GM10248 (cell line): ENCODE measurements around the gene OSBPL6.

Source experiments
- CTCF ChIA-PET: fragments of 300-600 bp; sonication (Branson Sonifier 250); formaldehyde crosslinking; extraction: SDS; loops from one replicate; lab custom pipeline; 2021; ENCODE audit warnings: antibody characterized with exemption; lab: Yijun Ruan, JAX
- POLR2A ChIA-PET: fragments of 350-650 bp; sonication (Branson Sonifier 250); formaldehyde crosslinking; extraction: SDS; loops from one replicate; lab custom pipeline; 2020; ENCODE audit warnings: antibody characterized with exemption; lab: Yijun Ruan, JAX
- DNase-seq: peaks from one replicate; pipeline ENCODE4 v3.0.0; 2012; ENCODE audit errors: extremely low spot score
- CTCF ChIP-seq: IDR thresholded peaks from 2 replicates; pipeline ENCODE4 v1.5.1; 2012; ENCODE audit warnings: mild to moderate bottlenecking, low read depth; ENCODE audit errors: extremely low read depth, missing control alignments, control extremely low read depth

OSBPL6 gene

DNA sequence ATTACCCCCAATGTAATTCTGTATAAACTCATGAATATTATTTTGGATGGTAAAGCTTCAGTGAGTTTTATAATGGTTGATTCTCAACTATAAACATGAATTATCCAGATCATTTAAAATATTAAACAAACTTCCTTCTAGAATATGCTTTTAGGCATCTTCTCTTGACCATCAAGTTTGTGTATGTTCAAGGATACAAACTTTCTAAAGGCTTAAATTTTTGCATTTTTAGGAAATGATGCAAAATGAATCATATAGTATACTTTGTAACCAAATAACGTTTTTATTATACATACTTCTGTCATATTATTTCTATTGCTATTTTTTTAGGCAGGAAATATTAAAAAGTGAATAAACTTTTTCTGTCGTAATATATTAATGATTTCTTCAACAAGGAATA, 62.8 kb downstream of the OSBPL6 start:
- POLR2A ChIA-PET = no interaction called here
- CTCF ChIA-PET = interaction anchor here (1.0 to 2.1 kb wide), 2 partner anchors 8 to 34 kb away, joined by 3 to 6 read pairs; no protein-coding TSS in a partner anchor
- DNase-seq = no peak
- TF ChIP-seq CTCF = no peak

DNA sequence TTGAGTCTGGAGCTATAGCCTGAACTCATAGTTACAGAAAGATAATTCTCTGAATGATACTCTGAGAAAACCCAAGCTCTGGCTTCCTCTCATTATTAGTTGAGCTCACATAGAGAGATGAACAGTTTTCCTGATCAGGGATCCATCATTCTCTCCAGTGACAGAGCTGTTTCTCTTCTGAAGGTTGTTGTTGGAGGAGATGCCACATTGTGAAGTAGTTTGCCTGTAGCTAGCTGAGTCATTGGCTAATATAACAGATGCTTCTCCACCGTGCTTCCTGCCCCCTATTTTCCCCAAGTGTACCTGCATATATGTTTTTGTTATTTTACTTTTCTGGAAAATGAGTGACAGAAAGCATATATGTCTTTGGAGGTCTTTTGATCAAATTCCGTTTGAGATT, 64.6 kb downstream of the OSBPL6 start:
- POLR2A ChIA-PET = no interaction called here
- CTCF ChIA-PET = no interaction called here
- no peak for TF ChIP-seq CTCF
- no peak for DNase-seq

GRCh38 chr2:178263159-178263860, 69.0 kb downstream of the OSBPL6 start:
- no peak for DNase-seq
- TF ChIP-seq CTCF = no peak
- CTCF ChIA-PET = interaction anchor here (1.5 kb wide), 1 partner anchor 42 kb away, joined by 3 read pairs; no protein-coding TSS in a partner anchor
- POLR2A ChIA-PET = no interaction called here

GRCh38 chr2:178264211-178264610, 69.9 kb downstream of the OSBPL6 start:
- DNase-seq = no peak
- TF ChIP-seq CTCF = no peak
- ChIA-PET POLR2A (no interaction called here), CTCF (interaction anchor here (1.5 to 2.3 kb wide), 2 partner anchors 8 to 43 kb away, joined by 3 to 6 read pairs; no protein-coding TSS in a partner anchor)

- TF ChIP-seq CTCF = no peak
- POLR2A ChIA-PET = no interaction called here
- no peak for DNase-seq
- CTCF ChIA-PET = interaction anchor here (1.3 to 2.3 kb wide), 3 partner anchors 9 to 20 kb away, joined by 3 to 6 read pairs (median 4); no protein-coding TSS in a partner anchor
These were observed 71.5 kb downstream of the OSBPL6 start for GRCh38 chr2:178265851-178266250.

DNA sequence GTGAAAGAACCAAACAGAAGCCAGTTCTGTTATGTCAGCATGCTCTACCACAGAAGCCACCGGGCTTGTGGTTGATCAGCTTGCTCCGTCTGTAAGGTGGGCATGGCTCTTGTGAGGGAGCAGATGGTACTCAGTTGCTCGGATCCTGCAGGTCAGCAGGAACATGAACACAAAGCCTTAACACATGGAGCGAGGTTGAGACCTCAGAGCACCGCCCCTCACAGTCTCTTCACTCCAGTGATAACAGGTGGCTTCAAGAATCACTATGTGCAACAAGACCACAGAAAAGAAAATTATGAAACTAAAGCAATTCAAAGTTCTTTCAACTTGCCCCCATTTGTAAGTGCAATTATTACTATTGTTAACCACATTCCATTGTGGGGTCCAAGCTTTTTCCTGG, 72.1 kb downstream of the OSBPL6 start:
- no peak for DNase-seq
- ChIA-PET CTCF (interaction anchor here (0.9 to 2.3 kb wide), 3 partner anchors 10 to 14 kb away, joined by 3 to 6 read pairs (median 4); no protein-coding TSS in a partner anchor), POLR2A (no interaction called here)
- TF ChIP-seq CTCF = no peak
